ENCODE data around the gene LRP5. TPM values are rescaled to one million over a fixed set of nuclear protein-coding genes. Genes with fewer than 3 reads are reported as not detected.

LRP5 gene
- total RNA-seq: 1 to 10 TPM; 3.0 to 3.6 TPM
- polyA plus RNA-seq: 1 to 10 TPM in 2 of 3 donors, under 1 TPM in 1; 0.19 to 1.4 (median 1.4) TPM
- total RNA-seq: 0.49 to 15.1 (median 11.6) reads per million in 6 experiments

DNA sequence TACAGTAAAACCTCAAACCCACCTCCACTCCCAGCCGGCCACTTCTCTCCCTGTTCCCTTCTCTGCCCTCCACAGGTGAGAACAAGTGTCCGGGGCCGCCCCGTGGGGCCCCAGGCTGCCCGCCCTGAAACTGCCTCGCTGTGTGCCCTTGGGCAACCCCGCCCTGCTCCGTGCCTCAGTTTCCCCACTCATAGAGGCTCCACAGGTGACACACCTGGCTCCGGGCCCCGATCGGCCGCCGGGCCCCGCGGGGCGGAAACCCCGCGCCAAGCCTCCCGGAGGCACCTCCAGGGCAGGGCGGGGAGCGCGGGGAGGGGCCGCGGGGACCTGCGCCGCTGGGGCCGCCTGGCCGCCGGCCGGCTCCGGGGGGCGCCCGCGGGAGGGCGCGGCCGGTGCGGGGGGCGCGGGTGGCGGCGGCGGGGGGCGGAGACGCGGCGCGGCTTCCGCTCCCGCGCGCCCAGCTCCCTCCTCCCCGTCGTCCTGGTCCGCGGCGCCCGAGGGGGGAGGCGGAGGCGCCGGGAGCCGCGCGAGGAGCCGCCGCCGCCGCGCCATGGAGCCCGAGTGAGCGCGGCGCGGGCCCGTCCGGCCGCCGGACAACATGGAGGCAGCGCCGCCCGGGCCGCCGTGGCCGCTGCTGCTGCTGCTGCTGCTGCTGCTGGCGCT is at the start of gene LRP5:
TSS of gene LRP5 (plus strand) at position 475 of the 663 bp plus-strand sequence. CDS start at position 599, 124 bp downstream.
- no peaks in the 10 kb centered on the region for H3K9me3 Mint-ChIP-seq
- peak within 1 kb of the TSS in 9 of 10 donors; percentile 38 to 87 (median 52) for H3K27ac Mint-ChIP-seq
- peak in 4 of 10 donors; percentile 18 to 28 (median 24) for DNase-seq

GRCh38 chr11:68263444-68264035 is 48.9 kb upstream of the LRP5 start:
- ATAC-seq: no peak
- Mint-ChIP-seq H3K27ac (peak overlapping the region in 1 of 10 donors; percentile 1), H3K36me3 (peaks cover 4 to 40% (median 8%) of the 10 kb centered on the region in 3 donors), H3K4me3 (no peak overlapping the region), H3K4me1 (peaks cover 6 to 22% (median 10%) of the 10 kb centered on the region in 4 donors), H3K9me3 (no peaks in the 10 kb centered on the region), H3K27me3 (no peaks in the 10 kb centered on the region)
- POLR2A ChIA-PET: no interaction called here
- DNase-seq: no peak

More for the DNA sequence above, at the start of gene LRP5:
- H3K27me3 Mint-ChIP-seq: peaks cover 0 to 19% (median 8%) of the 10 kb centered on the region in 5 donors
- no peaks in the 10 kb centered on the region for H3K36me3 Mint-ChIP-seq
- H3K4me1 Mint-ChIP-seq: peaks cover 18 to 21% (median 19%) of the 10 kb centered on the region in 4 donors
- POLR2A ChIA-PET: no interaction called here
- peak; percentile 56 to 66 for ATAC-seq
- peak within 1 kb of the TSS; percentile 78 to 91 (median 86) for H3K4me3 Mint-ChIP-seq

GRCh38 chr11:68264244-68264643 is 48.1 kb upstream of the LRP5 start:
- ATAC-seq: no peak
- no peak for DNase-seq
- Mint-ChIP-seq H3K4me3 (no peak overlapping the region), H3K27ac (peak overlapping the region in 1 of 10 donors; percentile 1), H3K27me3 (no peaks in the 10 kb centered on the region), H3K9me3 (no peaks in the 10 kb centered on the region), H3K4me1 (peaks cover 10 to 29% (median 16%) of the 10 kb centered on the region in 4 donors), H3K36me3 (peaks cover 4 to 40% (median 8%) of the 10 kb centered on the region in 3 donors)
- POLR2A ChIA-PET: no interaction called here

DNA sequence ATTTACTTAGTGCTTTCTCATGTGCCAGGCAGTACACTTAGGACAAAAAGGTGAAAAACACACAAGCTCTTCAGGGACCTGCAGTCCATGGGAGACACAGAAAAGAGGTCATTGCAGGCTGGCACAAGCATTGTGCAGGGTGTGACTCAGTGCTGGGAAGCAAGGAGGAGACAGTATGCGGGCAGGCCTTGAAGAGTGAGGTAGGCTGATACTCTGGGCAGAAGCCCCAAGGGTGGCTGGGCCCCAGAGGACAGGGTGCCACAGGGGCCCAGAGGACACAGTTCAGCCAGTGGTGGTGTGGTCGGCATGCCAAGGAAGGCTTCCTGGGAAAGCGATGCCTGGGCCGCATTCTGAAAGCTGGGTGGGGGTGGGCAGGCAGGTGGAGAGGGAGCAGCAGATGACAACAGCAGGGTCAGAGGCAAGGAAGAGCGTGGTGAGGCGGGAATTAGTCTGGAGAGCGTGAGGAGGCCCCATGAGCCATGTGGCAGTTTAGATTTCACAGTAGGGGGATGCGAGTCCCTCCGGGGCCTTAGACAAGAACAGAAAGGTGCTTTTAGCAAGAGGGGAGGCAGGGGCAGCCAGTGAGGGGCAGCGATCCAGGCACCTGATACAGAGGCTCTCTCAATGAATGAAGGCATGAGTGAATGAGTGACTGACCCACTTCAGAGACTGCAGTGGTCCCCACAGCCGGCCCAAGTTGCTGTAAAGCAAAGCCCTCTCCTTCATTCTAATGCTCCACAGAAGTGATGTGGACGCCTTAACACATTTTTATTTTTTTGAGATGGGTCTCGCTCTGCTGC is 47.5 kb upstream of the LRP5 start:
- DNase-seq: no peak
- Mint-ChIP-seq H3K4me1 (peaks cover 17 to 36% (median 21%) of the 10 kb centered on the region in 4 donors), H3K27me3 (no peaks in the 10 kb centered on the region), H3K27ac (peak overlapping the region in 2 of 10 donors; percentile 22 to 44), H3K9me3 (no peaks in the 10 kb centered on the region), H3K4me3 (no peak overlapping the region), H3K36me3 (peaks cover 4 to 40% (median 8%) of the 10 kb centered on the region in 3 donors)
- POLR2A ChIA-PET: interaction anchor here (0.5 to 1.1 kb wide), 2 partner anchors 8 to 23 kb away, joined by 3 to 5 read pairs; no protein-coding TSS in a partner anchor
- no peak for ATAC-seq

GRCh38 chr11:68266121-68266891 is 46.1 kb upstream of the LRP5 start:
- peaks cover 4 to 40% (median 8%) of the 10 kb centered on the region in 3 donors for H3K36me3 Mint-ChIP-seq
- H3K4me1 Mint-ChIP-seq: peaks cover 19 to 49% (median 31%) of the 10 kb centered on the region in 4 donors
- POLR2A ChIA-PET: interaction anchor here (1.1 kb wide), 1 partner anchor 22 kb away, joined by 3 read pairs; no protein-coding TSS in a partner anchor
- no peak for ATAC-seq
- no peaks in the 10 kb centered on the region for H3K9me3 Mint-ChIP-seq
- DNase-seq: no peak
- peak overlapping the region in 2 of 10 donors; percentile 46 to 68 for H3K27ac Mint-ChIP-seq
- H3K4me3 Mint-ChIP-seq: peak overlapping the region in 2 of 10 donors; percentile 12 to 65
- H3K27me3 Mint-ChIP-seq: no peaks in the 10 kb centered on the region

DNA sequence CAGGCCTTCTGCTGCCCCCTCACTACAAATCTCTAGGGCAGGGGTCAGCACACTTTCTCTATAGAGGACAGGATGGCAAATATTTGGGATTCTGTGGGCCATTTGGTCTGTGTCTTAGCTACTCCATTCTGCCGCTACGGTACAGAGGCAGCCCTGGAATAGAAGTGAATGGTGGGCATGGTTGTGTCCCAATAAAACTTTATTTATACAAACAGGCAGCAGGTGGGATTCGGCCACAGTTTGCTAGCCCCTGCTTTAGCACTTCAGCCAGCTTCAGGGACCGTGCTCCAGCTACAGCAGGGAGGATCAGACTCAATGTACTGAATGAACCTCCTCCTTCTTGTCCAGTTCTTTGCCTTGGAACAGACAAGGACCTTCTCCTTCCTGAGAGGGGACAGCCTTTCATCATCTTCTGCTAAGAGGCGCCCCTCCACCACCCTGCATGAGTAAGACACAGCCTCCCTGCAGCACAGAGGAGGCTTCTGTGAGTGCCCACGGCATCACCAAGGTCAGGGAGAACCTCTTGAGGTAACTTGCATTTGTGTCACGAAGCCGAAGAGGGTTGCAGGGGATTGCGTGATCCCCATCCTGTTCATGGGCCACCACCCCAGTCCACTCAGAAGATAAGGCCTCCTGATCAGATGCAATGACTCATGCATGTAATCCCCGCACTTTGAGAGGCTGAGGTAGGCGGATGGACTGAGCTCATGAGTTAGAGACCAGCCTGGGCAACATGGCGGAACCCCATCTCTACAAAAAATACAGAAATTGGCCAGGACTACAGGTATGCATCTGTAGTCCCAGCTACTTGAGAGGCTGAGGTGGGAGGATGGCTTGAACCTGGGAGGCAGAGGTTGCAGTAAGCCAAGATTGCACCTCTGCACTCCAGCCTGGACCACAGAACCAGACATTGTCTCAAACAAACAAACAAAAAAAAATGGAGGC is 45.2 kb upstream of the LRP5 start:
- no peaks in the 10 kb centered on the region for H3K27me3 Mint-ChIP-seq
- peaks cover 2 to 34% (median 5%) of the 10 kb centered on the region in 3 donors for H3K36me3 Mint-ChIP-seq
- H3K27ac Mint-ChIP-seq: peak overlapping the region in 3 of 10 donors; percentile 24 to 68 (median 46)
- H3K4me3 Mint-ChIP-seq: no peak overlapping the region
- ATAC-seq (no peak), DNase-seq (no peak)
- H3K9me3 Mint-ChIP-seq: no peaks in the 10 kb centered on the region
- POLR2A ChIA-PET: interaction anchor here (0.7 kb wide), 1 partner anchor 21 kb away, joined by 3 read pairs; no protein-coding TSS in a partner anchor
- peaks cover 19 to 51% (median 34%) of the 10 kb centered on the region in 4 donors for H3K4me1 Mint-ChIP-seq

DNA sequence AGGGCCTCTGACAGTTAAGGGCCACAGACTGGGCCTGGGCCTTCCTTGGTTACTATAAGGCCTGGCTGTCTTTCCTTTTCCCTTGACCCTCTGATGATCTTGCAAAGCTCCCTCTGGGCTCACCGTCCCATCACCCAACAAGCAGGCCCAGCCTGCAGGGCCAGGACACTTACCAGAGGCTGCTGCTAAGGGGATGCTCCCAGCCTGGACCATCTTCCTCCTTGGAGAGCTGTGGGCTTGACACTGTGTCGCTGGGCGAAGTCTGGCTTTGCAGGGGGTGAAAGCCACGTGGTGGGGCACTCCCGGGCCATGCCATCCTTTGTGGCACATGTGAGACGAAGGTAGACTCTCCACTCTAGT is 44.5 kb upstream of the LRP5 start:
- Mint-ChIP-seq H3K4me1 (peaks cover 22 to 57% (median 40%) of the 10 kb centered on the region in 4 donors), H3K4me3 (no peak overlapping the region), H3K36me3 (peaks cover 0 to 30% (median 3%) of the 10 kb centered on the region in 3 donors), H3K27me3 (no peaks in the 10 kb centered on the region), H3K27ac (peak overlapping the region in 1 of 10 donors; percentile 37), H3K9me3 (no peaks in the 10 kb centered on the region)
- POLR2A ChIA-PET: no interaction called here
- ATAC-seq: no peak
- DNase-seq: no peak

- no peak for ATAC-seq
- Mint-ChIP-seq H3K36me3 (peaks cover 0 to 25% (median 3%) of the 10 kb centered on the region in 3 donors), H3K9me3 (no peaks in the 10 kb centered on the region), H3K27ac (peak overlapping the region in 6 of 10 donors; percentile 57 to 83 (median 70)), H3K4me1 (peaks cover 22 to 73% (median 43%) of the 10 kb centered on the region in 4 donors), H3K27me3 (no peaks in the 10 kb centered on the region), H3K4me3 (peak overlapping the region in 6 of 10 donors; percentile 6 to 68 (median 53))
- POLR2A ChIA-PET: no interaction called here
- no peak for DNase-seq
Measured at GRCh38 chr11:68269414-68270081, 42.8 kb upstream of the LRP5 start.

- peaks cover 0 to 17% (median 3%) of the 10 kb centered on the region in 3 donors for H3K36me3 Mint-ChIP-seq
- peak overlapping the region; percentile 21 to 98 (median 96) for H3K27ac Mint-ChIP-seq
- H3K4me3 Mint-ChIP-seq: peak overlapping the region; percentile 29 to 99 (median 92)
- POLR2A ChIA-PET: interaction anchor here (1.0 to 3.4 kb wide), 4 partner anchors 12 to 27 kb away, joined by 4 to 21 read pairs (median 12); no protein-coding TSS in a partner anchor
- no peaks in the 10 kb centered on the region for H3K27me3 Mint-ChIP-seq
- peaks cover 17 to 66% (median 38%) of the 10 kb centered on the region in 4 donors for H3K4me1 Mint-ChIP-seq
- no peak for ATAC-seq
- no peaks in the 10 kb centered on the region for H3K9me3 Mint-ChIP-seq
- no peak for DNase-seq
Measured at GRCh38 chr11:68270196-68271022, 42.0 kb upstream of the LRP5 start.

Measured in naive thymus-derived CD8-positive, alpha-beta T cell (primary cell).